ENCODE data around the gene C2CD2L.
"Not testable (repeated sequence)": the region's sequence is repeated elsewhere in the genome, so short reads cannot be mapped to it uniquely, and the experiment has no call there.

Gene C2CD2L

GRCh38 chr11:119106564-119107537, at the start of gene C2CD2L:
TSS of gene C2CD2L (plus strand) at chr11:119107344. CDS start at chr11:119107742, 398 bp downstream.
- DNase-seq (ENCODE audit: low read depth): peak; percentile 86
- TF ChIP-seq CTCF (conservative IDR thresholded peaks at IDR 0.05; ENCODE audit: control insufficient read depth, insufficient read depth, low read depth, low read length): no peak
- H3K4me3 ChIP-seq (ENCODE audit: control insufficient read depth, low read depth, low read length): peak within 1 kb of the TSS; percentile 67

- H3K4me3 ChIP-seq (ENCODE audit: control insufficient read depth, low read depth, low read length); DNase-seq (ENCODE audit: low read depth): not testable (repeated sequence)
Measured at GRCh38 chr11:119059128-119059527, 48.0 kb upstream of the C2CD2L start.

- TF ChIP-seq CTCF (conservative IDR thresholded peaks at IDR 0.05; ENCODE audit: control insufficient read depth, insufficient read depth, low read depth, low read length): no peak
- no peak overlapping the region for H3K4me3 ChIP-seq (ENCODE audit: control insufficient read depth, low read depth, low read length)
- no peak for DNase-seq (ENCODE audit: low read depth)
Measured at GRCh38 chr11:119061256-119061655, 45.9 kb upstream of the C2CD2L start.

GRCh38 chr11:119062779-119063178, 44.4 kb upstream of the C2CD2L start:
- no peak overlapping the region for H3K4me3 ChIP-seq (ENCODE audit: control insufficient read depth, low read depth, low read length)
- DNase-seq (ENCODE audit: low read depth): peak; percentile 80
- no peak for TF ChIP-seq CTCF (conservative IDR thresholded peaks at IDR 0.05; ENCODE audit: control insufficient read depth, insufficient read depth, low read depth, low read length)

- TF ChIP-seq CTCF (conservative IDR thresholded peaks at IDR 0.05; ENCODE audit: control insufficient read depth, insufficient read depth, low read depth, low read length): peak; percentile 62
- no peak overlapping the region for H3K4me3 ChIP-seq (ENCODE audit: control insufficient read depth, low read depth, low read length)
- DNase-seq (ENCODE audit: low read depth): peak; percentile 61
Measured at GRCh38 chr11:119065369-119065768, 41.8 kb upstream of the C2CD2L start.

- peak within 1 kb of the TSS; percentile 98 for H3K4me3 ChIP-seq (ENCODE audit: control insufficient read depth, low read depth, low read length)
- no peak for TF ChIP-seq CTCF (conservative IDR thresholded peaks at IDR 0.05; ENCODE audit: control insufficient read depth, insufficient read depth, low read depth, low read length)
- peak; percentile 94 for DNase-seq (ENCODE audit: low read depth)
Measured at GRCh38 chr11:119067371-119068222, 39.5 kb upstream of the C2CD2L start, which contains the start of gene VPS11. TSS of gene VPS11 (plus strand) at chr11:119067818. CDS start at chr11:119067824, 6 bp downstream.
